K562 (cell line): Measurements from ENCODE around the gene ABHD18. TPM values are rescaled to one million over a fixed set of nuclear protein-coding genes. Genes with fewer than 3 reads are reported as not detected.

ENCODE experiments used
- FOXO4 ChIP-seq: fragments of 450-650 bp; formaldehyde crosslinking; IDR thresholded peaks from 2 replicates; pipeline ENCODE4 v1.4.0; 2020; ENCODE audit warnings: mild to moderate bottlenecking, moderate library complexity
- JUND ChIP-seq, 2 experiments: IDR thresholded peaks; 2 replicates in 1 of 2; 3 replicates in 1 of 2; pipeline ENCODE4 v1.6.1; 2011; ENCODE audit warnings: borderline replicate concordance in 2 of 2, low read depth in 2 of 2, low read length in 2 of 2, improper control_type of control experiment in 1 of 2, missing biosample characterization in 1 of 2, missing genetic modification characterization in 1 of 2, missing genetic modification reagents in 1 of 2
- NCOA4 ChIP-seq: fragments of 450-650 bp; IDR thresholded peaks from 2 replicates; pipeline ENCODE4 v1.6.1; 2018; ENCODE audit warnings: mild to moderate bottlenecking; ENCODE audit not compliant: partially characterized antibody
- RBM17 ChIP-seq: fragments of 200-400 bp; formaldehyde crosslinking; IDR thresholded peaks from 2 replicates; pipeline ENCODE4 v1.6.1; 2017; ENCODE audit warnings: low read depth, mild to moderate bottlenecking, low read length, borderline replicate concordance
- TEAD4 ChIP-seq, 2 experiments: sonication (generic) in 1 of 2; formaldehyde crosslinking in 1 of 2; IDR thresholded peaks; 2 replicates each; pipeline versions ENCODE4 v1.6.1 to v1.8.0; 2012 to 2022; ENCODE audit warnings: borderline replicate concordance in 1 of 2, inconsistent platforms in 1 of 2, low read length in 1 of 2, mild to moderate bottlenecking in 1 of 2, missing genetic modification reagents in 1 of 2
- XRCC5 ChIP-seq: fragments of 200-400 bp; formaldehyde crosslinking; IDR thresholded peaks from 2 replicates; pipeline ENCODE4 v1.6.1; 2017; ENCODE audit warnings: low read depth, mild to moderate bottlenecking, low read length
- ZNF23 ChIP-seq: fragments of 250-450 bp; sonication (Bioruptor Pico); IDR thresholded peaks from 2 replicates; pipeline ENCODE4 v1.4.0; 2020; ENCODE audit warnings: mild to moderate bottlenecking
- ZNF445 ChIP-seq: fragments of 250-450 bp; sonication (Bioruptor Pico); IDR thresholded peaks from 2 replicates; pipeline ENCODE4 v1.4.0; 2020; ENCODE audit warnings: low read depth, mild to moderate bottlenecking, moderate library complexity
- ZNF57 ChIP-seq: fragments of 450-650 bp; formaldehyde crosslinking; IDR thresholded peaks from 2 replicates; pipeline ENCODE4 v1.4.0; 2020; ENCODE audit warnings: mild to moderate bottlenecking, moderate library complexity
- ZNF592 ChIP-seq: fragments of 450-650 bp; IDR thresholded peaks from 2 replicates; pipeline ENCODE4 v1.6.1; 2017; ENCODE audit warnings: antibody characterized with exemption, mild to moderate bottlenecking
- polyA plus RNA-seq, 8 experiments: library from polyadenylated mRNA; depleted of rRNA in 4 of 8; stranded (reverse) in 5 of 8; unstranded in 3 of 8; fragments of >200 nt; fragmentation: Nextera tagmentation in 2 of 8; fragmentation: Illumina TruSeq in 1 of 8; extraction: Ambion mirVana in 2 of 8; extraction: Trizol in 1 of 8; gene quantifications; 2 replicates each; pipeline versions ENCODE4 v1.2.1 to v1.2.3, GENCODE V29; 2011 to 2014; ENCODE audit warnings: inconsistent platforms in 1 of 8, missing spikeins in 1 of 8
- total RNA-seq, 7 experiments: library from RNA; depleted of rRNA in 6 of 7; stranded (reverse); fragments of >200 nt in 6 of 7; fragmentation: Illumina TruSeq in 2 of 7; extraction: Trizol in 2 of 7; gene quantifications; 2 replicates each; pipeline versions ENCODE4 v1.2.1 to v1.2.3, GENCODE V29; 2011 to 2021; ENCODE audit warnings: low replicate concordance in 1 of 7
- TF ChIP-seq, protein P1 (sequence below): fragments of 450-650 bp; IDR thresholded peaks from 2 replicates; pipeline ENCODE4 v1.6.1; 2018; ENCODE audit not compliant: partially characterized antibody
- TF ChIP-seq, protein P2 (sequence below): fragments of 450-650 bp; formaldehyde crosslinking; IDR thresholded peaks from 2 replicates; pipeline ENCODE4 v1.4.0; 2022; ENCODE audit warnings: missing genetic modification characterization
- TF ChIP-seq, protein P3 (sequence below): fragments of 450-650 bp; IDR thresholded peaks from 2 replicates; pipeline ENCODE4 v1.6.1; 2016

ABHD18 gene
- total and polyA plus RNA-seq, 9 of the 15 experiments (the other 6 are each of a cell fraction or from before 2014, with no cell fraction given): 6.1 to 25.0 (median 16.0) TPM

DNA sequence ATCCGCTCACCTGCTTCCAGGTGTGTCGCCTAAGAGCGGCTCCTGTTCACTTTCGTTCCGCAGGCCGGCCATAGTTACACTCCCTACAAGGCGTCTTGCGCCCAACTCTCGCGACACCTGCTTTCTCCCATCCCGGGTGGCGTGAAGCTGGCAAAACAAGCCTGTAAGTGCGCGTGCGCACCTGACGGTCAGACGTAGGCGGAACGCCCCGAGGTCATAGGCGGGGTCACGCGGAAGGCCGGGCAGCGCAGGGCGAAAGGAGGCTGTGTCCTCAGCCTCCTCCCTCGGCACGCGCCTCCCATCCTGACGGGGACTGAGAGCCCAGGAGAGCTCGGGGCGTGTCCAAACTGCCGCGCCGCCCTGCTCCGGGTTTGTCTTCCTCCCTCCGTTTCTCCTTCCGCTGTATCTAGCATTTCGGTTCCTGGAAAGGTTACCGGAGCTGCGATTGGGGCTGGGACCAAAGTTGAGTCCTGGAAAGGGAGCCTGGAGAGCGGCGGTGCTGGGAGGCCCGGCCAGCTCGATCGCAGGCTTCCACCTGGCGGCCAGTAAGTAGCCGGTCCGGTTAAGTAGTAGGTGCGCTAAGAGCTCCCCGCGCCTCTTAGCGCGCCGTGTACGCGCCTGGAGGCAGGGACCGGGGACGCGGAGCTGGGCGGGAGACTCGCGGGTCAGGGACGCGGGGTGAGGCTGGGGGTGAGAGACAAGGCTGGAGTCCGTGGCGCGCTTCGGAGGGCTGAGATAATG is at the start of gene ABHD18, which contains the start of gene MFSD8 (continued):
- TF ChIP-seq, protein P1, sequence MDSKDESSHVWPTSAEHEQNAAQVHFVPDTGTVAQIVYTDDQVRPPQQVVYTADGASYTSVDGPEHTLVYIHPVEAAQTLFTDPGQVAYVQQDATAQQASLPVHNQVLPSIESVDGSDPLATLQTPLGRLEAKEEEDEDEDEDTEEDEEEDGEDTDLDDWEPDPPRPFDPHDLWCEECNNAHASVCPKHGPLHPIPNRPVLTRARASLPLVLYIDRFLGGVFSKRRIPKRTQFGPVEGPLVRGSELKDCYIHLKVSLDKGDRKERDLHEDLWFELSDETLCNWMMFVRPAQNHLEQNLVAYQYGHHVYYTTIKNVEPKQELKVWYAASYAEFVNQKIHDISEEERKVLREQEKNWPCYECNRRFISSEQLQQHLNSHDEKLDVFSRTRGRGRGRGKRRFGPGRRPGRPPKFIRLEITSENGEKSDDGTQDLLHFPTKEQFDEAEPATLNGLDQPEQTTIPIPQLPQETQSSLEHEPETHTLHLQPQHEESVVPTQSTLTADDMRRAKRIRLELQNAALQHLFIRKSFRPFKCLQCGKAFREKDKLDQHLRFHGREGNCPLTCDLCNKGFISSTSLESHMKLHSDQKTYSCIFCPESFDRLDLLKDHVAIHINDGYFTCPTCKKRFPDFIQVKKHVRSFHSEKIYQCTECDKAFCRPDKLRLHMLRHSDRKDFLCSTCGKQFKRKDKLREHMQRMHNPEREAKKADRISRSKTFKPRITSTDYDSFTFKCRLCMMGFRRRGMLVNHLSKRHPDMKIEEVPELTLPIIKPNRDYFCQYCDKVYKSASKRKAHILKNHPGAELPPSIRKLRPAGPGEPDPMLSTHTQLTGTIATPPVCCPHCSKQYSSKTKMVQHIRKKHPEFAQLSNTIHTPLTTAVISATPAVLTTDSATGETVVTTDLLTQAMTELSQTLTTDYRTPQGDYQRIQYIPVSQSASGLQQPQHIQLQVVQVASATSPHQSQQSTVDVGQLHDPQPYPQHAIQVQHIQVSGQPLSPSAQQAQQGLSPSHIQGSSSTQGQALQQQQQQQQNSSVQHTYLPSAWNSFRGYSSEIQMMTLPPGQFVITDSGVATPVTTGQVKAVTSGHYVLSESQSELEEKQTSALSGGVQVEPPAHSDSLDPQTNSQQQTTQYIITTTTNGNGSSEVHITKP: peak; percentile 38
- TF ChIP-seq ZNF592 (no peak), TEAD4 (IDR thresholded peaks at IDR 0.05; ENCODE audit: low read length) (0 out of 2 replicates have a peak, but pooled peaks have one; percentile 17), TEAD4 (CRISPR knock-in tag; IDR thresholded peaks at IDR 0.05; ENCODE audit: borderline replicate concordance) (no peak), RBM17 (no peak), ZNF23 (CRISPR knock-in tag) (no peak), XRCC5 (peak; percentile 14; the same call in 1 of the 2 replicates), FOXO4 (CRISPR knock-in tag) (no peak), ZNF445 (CRISPR knock-in tag) (no peak), JUND (IDR thresholded peaks at IDR 0.05; ENCODE audit: borderline replicate concordance, low read depth, low read length) (peak; percentile 61), JUND (tag; IDR thresholded peaks at IDR 0.05; ENCODE audit: borderline replicate concordance, low read depth, low read length) (no peak; the same call in 2 of the 3 replicates), ZNF57 (CRISPR knock-in tag) (no peak), NCOA4 (no peak)
- TF ChIP-seq, protein P2, sequence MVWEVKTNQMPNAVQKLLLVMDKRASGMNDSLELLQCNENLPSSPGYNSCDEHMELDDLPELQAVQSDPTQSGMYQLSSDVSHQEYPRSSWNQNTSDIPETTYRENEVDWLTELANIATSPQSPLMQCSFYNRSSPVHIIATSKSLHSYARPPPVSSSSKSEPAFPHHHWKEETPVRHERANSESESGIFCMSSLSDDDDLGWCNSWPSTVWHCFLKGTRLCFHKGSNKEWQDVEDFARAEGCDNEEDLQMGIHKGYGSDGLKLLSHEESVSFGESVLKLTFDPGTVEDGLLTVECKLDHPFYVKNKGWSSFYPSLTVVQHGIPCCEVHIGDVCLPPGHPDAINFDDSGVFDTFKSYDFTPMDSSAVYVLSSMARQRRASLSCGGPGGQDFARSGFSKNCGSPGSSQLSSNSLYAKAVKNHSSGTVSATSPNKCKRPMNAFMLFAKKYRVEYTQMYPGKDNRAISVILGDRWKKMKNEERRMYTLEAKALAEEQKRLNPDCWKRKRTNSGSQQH (CRISPR knock-in tag): no peak
- TF ChIP-seq, protein P3, sequence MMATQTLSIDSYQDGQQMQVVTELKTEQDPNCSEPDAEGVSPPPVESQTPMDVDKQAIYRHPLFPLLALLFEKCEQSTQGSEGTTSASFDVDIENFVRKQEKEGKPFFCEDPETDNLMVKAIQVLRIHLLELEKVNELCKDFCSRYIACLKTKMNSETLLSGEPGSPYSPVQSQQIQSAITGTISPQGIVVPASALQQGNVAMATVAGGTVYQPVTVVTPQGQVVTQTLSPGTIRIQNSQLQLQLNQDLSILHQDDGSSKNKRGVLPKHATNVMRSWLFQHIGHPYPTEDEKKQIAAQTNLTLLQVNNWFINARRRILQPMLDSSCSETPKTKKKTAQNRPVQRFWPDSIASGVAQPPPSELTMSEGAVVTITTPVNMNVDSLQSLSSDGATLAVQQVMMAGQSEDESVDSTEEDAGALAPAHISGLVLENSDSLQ: no peak
